Measurements from ENCODE around the gene IQCK. TPM values are rescaled to one million over a fixed set of nuclear protein-coding genes. Genes with fewer than 3 reads are reported as not detected.

IQCK gene
- total RNA-seq, 6 experiments from 2014 or later: 2.0 to 4.7 (median 3.9) TPM

DNA sequence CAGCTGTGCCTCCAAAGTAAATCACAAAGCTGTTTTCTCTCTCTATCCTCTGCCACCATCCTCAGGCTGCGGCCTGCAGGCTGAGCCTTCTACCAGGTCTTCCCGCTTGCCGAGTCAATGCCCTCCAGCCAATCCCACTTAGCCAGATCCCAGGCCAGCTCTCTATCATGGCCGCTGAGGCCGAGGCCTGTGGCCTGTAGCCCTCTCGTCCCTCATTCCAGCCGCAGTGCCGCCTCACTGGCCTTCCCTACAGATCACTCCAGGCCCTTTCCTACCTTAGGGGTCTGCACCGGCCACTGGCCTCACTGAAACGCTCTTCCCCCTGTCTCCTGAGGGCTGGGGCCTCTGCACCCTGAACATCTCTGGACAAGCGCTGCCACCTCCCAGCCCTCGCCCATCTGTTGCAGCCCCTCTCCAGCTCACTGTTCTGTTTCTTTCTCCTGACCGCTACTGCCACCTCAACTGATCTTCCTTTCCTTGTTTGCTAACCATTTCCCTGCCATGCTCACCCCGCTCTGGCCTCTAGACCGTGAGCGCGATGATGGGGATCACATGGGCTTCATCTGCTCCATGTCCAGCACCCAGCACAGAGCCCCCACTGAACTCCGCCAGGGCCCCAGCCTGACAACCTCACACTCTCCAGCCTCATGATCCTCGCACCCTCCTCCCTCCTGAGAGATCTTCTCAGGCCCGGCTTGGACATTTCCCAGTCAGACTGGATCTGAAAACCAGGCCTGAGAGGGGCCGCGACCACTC is 8.5 kb upstream of the IQCK start:
- DNase-seq (no peak), ATAC-seq (no peak)
- Histone ChIP-seq H3K27me3 (no peaks in the 10 kb centered on the region), H3K4me3 (no peak overlapping the region), H3K36me3 (peaks cover 0 to 22% (median 3%) of the 10 kb centered on the region in 4 donors), H3K9me3 (no peaks in the 10 kb centered on the region), H3K27ac (no peak overlapping the region), H3K4me1 (no peaks in the 10 kb centered on the region)
- intact Hi-C loops (cut with DNase I): no loop called here
- TF ChIP-seq POLR2A (IDR thresholded peaks at IDR 0.05): no peak
- TF ChIP-seq, protein P1, sequence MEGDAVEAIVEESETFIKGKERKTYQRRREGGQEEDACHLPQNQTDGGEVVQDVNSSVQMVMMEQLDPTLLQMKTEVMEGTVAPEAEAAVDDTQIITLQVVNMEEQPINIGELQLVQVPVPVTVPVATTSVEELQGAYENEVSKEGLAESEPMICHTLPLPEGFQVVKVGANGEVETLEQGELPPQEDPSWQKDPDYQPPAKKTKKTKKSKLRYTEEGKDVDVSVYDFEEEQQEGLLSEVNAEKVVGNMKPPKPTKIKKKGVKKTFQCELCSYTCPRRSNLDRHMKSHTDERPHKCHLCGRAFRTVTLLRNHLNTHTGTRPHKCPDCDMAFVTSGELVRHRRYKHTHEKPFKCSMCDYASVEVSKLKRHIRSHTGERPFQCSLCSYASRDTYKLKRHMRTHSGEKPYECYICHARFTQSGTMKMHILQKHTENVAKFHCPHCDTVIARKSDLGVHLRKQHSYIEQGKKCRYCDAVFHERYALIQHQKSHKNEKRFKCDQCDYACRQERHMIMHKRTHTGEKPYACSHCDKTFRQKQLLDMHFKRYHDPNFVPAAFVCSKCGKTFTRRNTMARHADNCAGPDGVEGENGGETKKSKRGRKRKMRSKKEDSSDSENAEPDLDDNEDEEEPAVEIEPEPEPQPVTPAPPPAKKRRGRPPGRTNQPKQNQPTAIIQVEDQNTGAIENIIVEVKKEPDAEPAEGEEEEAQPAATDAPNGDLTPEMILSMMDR (IDR thresholded peaks at IDR 0.05): no peak
- WGBS (ENCODE audit: insufficient coverage, low coverage, low lambda C conversion rate, missing lambda C conversion rate): 89% methylated on average over 13 of the region's 22 CpGs

DNA sequence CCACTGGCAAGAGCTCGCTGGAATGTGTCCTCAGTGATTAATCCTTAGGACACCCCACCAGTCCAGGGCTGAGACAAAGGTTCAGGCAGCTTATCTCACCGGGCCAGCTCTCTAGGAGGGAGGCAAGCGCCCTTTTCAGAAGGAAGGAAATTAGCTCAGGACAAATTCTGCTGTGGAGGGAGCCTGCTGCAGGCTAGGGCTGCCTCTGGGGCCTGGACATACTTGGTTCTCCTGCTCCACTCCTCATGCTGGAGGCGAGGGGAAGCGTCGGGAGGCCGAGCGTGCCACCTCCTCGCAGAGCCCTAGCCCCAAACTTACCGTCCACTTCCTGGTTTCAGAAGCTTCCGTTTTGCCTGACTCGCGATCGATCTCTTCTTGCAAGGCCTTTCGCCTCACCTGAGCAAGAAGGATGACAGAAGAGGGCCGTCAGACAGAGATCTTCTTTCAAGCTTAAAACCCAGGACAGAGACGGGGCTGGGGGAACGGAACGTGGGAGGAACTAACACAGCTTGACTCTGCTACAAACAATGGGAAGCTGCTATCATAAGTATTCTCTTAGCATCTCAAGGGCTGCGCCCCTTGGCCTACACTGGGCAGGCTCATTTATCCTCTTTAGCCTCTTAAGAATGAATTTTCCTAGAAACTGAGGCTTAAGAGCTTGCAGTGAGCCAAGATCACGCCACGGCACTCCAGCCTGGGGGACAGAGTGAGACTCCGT is 7.7 kb upstream of the IQCK start:
- H3K27me3 ChIP-seq: no peaks in the 10 kb centered on the region
- no peak overlapping the region for H3K4me3 ChIP-seq
- 71% methylated on average over 18 of the region's 23 CpGs for WGBS (ENCODE audit: insufficient coverage, low coverage, low lambda C conversion rate, missing lambda C conversion rate)
- no peak overlapping the region for H3K27ac ChIP-seq
- DNase-seq: no peak
- ATAC-seq: peak; percentile 10 to 60 (median 42)
- H3K36me3 ChIP-seq: peaks cover 0 to 18% (median under 1%) of the 10 kb centered on the region in 4 donors
- TF ChIP-seq POLR2A (IDR thresholded peaks at IDR 0.05): no peak
- H3K4me1 ChIP-seq: no peaks in the 10 kb centered on the region
- intact Hi-C loops (cut with DNase I): no loop called here
- no peaks in the 10 kb centered on the region for H3K9me3 ChIP-seq

DNA sequence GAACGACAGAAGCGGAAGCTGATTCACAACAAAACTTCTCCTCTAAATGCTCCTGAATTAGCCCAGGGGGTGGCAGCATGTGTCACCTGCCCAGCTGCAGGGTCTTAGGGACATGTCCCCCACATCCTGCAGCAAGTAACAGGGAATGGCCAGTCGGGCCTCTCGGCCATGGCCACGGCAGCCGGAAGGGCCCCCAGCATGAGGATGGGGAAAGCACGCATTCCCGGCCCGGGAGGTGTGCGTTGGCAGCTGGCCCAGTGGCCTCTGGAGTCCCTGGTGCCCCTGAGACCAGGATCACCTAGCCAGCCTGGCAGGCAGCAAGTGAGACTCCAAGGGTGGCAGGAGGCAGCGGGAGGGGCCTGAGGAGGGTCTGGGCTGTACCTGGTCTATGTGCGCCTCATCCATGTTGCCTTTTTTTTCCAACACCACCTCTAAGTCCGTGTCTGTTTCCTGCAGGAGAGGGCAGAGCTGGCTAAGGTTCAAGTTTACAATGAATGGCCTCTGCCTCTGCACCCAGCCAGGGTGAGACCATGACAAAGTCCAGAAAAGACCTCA is 7.0 kb upstream of the IQCK start:
- no peak overlapping the region for H3K4me3 ChIP-seq
- H3K27me3 ChIP-seq: no peaks in the 10 kb centered on the region
- ATAC-seq (peak in 2 of 4 donors; percentile 17 to 34), DNase-seq (no peak)
- no peak for TF ChIP-seq POLR2A (IDR thresholded peaks at IDR 0.05)
- TF ChIP-seq, protein P1 (IDR thresholded peaks at IDR 0.05): no peak
- no peaks in the 10 kb centered on the region for H3K4me1 ChIP-seq
- H3K27ac ChIP-seq: no peak overlapping the region
- no peaks in the 10 kb centered on the region for H3K9me3 ChIP-seq
- H3K36me3 ChIP-seq: peaks cover 0 to 18% (median 0%) of the 10 kb centered on the region in 4 donors
- 61% methylated on average over 7 of the region's 13 CpGs for WGBS (ENCODE audit: insufficient coverage, low coverage, low lambda C conversion rate, missing lambda C conversion rate)
- intact Hi-C loops (cut with DNase I): no loop called here

DNA sequence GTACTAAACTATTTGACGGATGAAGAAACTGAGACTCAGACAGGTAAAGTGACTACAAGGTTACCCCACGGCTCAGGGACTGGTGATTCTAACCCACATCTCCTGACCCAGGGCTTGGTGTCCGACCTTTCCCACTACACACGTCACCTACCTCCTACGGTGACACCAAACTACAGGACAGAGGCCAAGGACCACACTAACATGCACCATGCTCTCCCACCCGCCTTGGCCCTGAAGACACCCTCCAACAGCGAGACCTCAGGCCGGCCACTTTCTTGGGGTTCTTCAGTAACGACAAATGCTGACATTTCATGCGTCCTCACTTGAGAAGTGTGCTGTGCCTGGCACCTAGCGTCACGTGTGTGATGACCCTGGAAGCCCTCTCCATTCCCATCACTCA is 6.4 kb upstream of the IQCK start:
- H3K27me3 ChIP-seq: no peaks in the 10 kb centered on the region
- TF ChIP-seq, protein P1 (IDR thresholded peaks at IDR 0.05): no peak
- TF ChIP-seq POLR2A (IDR thresholded peaks at IDR 0.05): no peak
- no peak overlapping the region for H3K27ac ChIP-seq
- DNase-seq: no peak
- no peak overlapping the region for H3K4me3 ChIP-seq
- H3K4me1 ChIP-seq: peaks cover 0 to under 1% (median under 1%) of the 10 kb centered on the region in 4 donors
- no peak for ATAC-seq
- H3K9me3 ChIP-seq: no peaks in the 10 kb centered on the region
- intact Hi-C loops (cut with DNase I): no loop called here
- H3K36me3 ChIP-seq: peaks cover 0 to 12% (median 0%) of the 10 kb centered on the region in 4 donors
- no CpG with 5 or more reads among the region's 12 CpGs for WGBS (ENCODE audit: insufficient coverage, low coverage, low lambda C conversion rate, missing lambda C conversion rate)

All from right lobe of liver (tissue), 6 donors.